ENCODE data around the gene SORCS2. TPM values are rescaled to one million over a fixed set of nuclear protein-coding genes. Genes with fewer than 3 reads are reported as not detected.
A peak's percentile ranks its signal among the peaks of the same experiment; 100 is the strongest.

Gene SORCS2
- total and polyA plus RNA-seq, 2 of the 8 experiments (the other 6 are each of a cell fraction or from before 2014, with no cell fraction given), result 0.36 to 1.8 TPM

- no peak overlapping the region for H3K4me2 ChIP-seq (ENCODE audit: insufficient read depth in 1 of 2, low read depth in 2 of 2, low read length in 2 of 2)
- WGBS, 2 experiments (ENCODE audit: extremely low coverage in 1 of 2, insufficient coverage in 1 of 2, insufficient read length in 1 of 2, insufficient replicate concordance in 2 of 2, low coverage in 1 of 2, low lambda C conversion rate in 2 of 2, missing lambda C conversion rate in 1 of 2), result 91% methylated on average over 6 of the region's 6 CpGs; no CpG with 5 or more reads in 1 of the 2 experiments
- H3K36me3 ChIP-seq (ENCODE audit: control insufficient read depth in 2 of 4, insufficient read depth in 4 of 4, low read length in 3 of 4), result no peaks in the 10 kb centered on the region
- H3K56ac ChIP-seq (replicated peaks; ENCODE audit: insufficient read length, low read depth, low read length), result no peak overlapping the region
- H3K4me1 ChIP-seq (replicated peaks in 1 of 4; ENCODE audit: control insufficient read depth in 3 of 4, insufficient read depth in 4 of 4, low read length in 3 of 4), result no peaks in the 10 kb centered on the region
- POLR2A ChIA-PET (ENCODE audit: partially characterized antibody), result no interaction called here
- H4K91ac ChIP-seq (replicated peaks; ENCODE audit: insufficient read length, low read length), result no peak overlapping the region
- no peaks in the 10 kb centered on the region for H3K27me3 ChIP-seq (replicated peaks in 1 of 4; ENCODE audit: control insufficient read depth in 3 of 4, extremely low read depth in 1 of 4, insufficient read depth in 3 of 4, low read length in 3 of 4)
- H3K23me2 ChIP-seq (ENCODE audit: low read depth, low read length), result peaks cover 7% of the 10 kb centered on the region; the same call in 1 of the 2 replicates
- H3K9me3 ChIP-seq (ENCODE audit: insufficient read depth in 2 of 2, low read depth in 1 of 2, low read length in 1 of 2), result peaks cover 4 to 8% of the 10 kb centered on the region in 2 experiments; a peak in 2 of 4 replicates
- H2BK12ac ChIP-seq (ENCODE audit: low read depth, low read length), result no peak overlapping the region
- no peak overlapping the region for H2AFZ ChIP-seq (ENCODE audit: low read length)
- H3K18ac ChIP-seq (ENCODE audit: extremely low read depth, low read length), result no peak overlapping the region
- H2AK5ac ChIP-seq (ENCODE audit: low read depth, low read length), result no peak overlapping the region
- no peak overlapping the region for H3K27ac ChIP-seq (ENCODE audit: low read depth, low read length)
- TF ChIP-seq KDM1A (IDR thresholded peaks at IDR 0.05; ENCODE audit: borderline replicate concordance, low read length), result peak; percentile 37; the same call in 1 of the 2 replicates
- no peak for TF ChIP-seq PHF8 (conservative IDR thresholded peaks at IDR 0.05; ENCODE audit: low read depth, low read length)
- TF ChIP-seq USF2 (IDR thresholded peaks at IDR 0.05; ENCODE audit: low read length), result no peak
- no peak overlapping the region for H3K14ac ChIP-seq (ENCODE audit: insufficient read length)
- no peak overlapping the region for H4K5ac ChIP-seq (ENCODE audit: insufficient read length, low read depth, low read length)
- no peak overlapping the region for H3K4ac ChIP-seq (replicated peaks; ENCODE audit: insufficient read length, low read depth, low read length)
- no peaks in the 10 kb centered on the region for H3K79me1 ChIP-seq (ENCODE audit: low read depth, low read length)
- no peak overlapping the region for H2BK5ac ChIP-seq (ENCODE audit: low read depth, low read length)
- no peak overlapping the region for H2BK20ac ChIP-seq (ENCODE audit: low read length)
- no peak overlapping the region for H3K9ac ChIP-seq (replicated peaks in 1 of 4; ENCODE audit: extremely low read depth in 1 of 4, low read depth in 3 of 4, low read length in 3 of 4)
- no peak for FAIRE-seq
- DNase-seq (ENCODE audit: low read depth in 1 of 2, low spot score in 2 of 2), result no peak
- peaks cover 0 to 4% of the 10 kb centered on the region in 2 experiments for H4K20me1 ChIP-seq (replicated peaks in 1 of 2; ENCODE audit: control insufficient read depth in 1 of 2, insufficient read depth in 2 of 2, low read length in 2 of 2)
- H4K8ac ChIP-seq (ENCODE audit: extremely low read depth, insufficient read depth, low read length), result no peak overlapping the region; the same call in 1 of the 2 replicates
- no peak overlapping the region for H2BK15ac ChIP-seq (ENCODE audit: low read length)
- H3K79me2 ChIP-seq (ENCODE audit: control insufficient read depth in 1 of 2, insufficient read depth in 2 of 2, low read length in 2 of 2), result no peaks in the 10 kb centered on the region
- H2BK120ac ChIP-seq (replicated peaks; ENCODE audit: low read depth, low read length), result no peak overlapping the region
- no peak overlapping the region for H3K4me3 ChIP-seq (ENCODE audit: extremely low read depth in 1 of 4, insufficient read depth in 2 of 4, low read depth in 3 of 4, low read length in 4 of 4)
- H3K23ac ChIP-seq (ENCODE audit: insufficient read length), result no peak overlapping the region
- CTCF ChIA-PET (ENCODE audit: partially characterized antibody), result interaction anchor here (0.7 to 1.9 kb wide), 8 partner anchors 9 to 156 kb away, joined by 3 to 5 read pairs (median 3); no protein-coding TSS in a partner anchor
Measured at GRCh38 chr4:7341491-7342222, 149.3 kb downstream of the SORCS2 start.
